IPS-NIHi11 (cell line): ENCODE data around the gene UPK3B.
"Not testable (repeated sequence)": the region's sequence is repeated elsewhere in the genome, so short reads cannot be mapped to it uniquely, and the experiment has no call there.

Experiments
- DNase-seq: peaks from one replicate; pipeline ENCODE4 v3.0.0; 2012; ENCODE audit warnings: mixed read lengths, low spot score

UPK3B gene

DNA sequence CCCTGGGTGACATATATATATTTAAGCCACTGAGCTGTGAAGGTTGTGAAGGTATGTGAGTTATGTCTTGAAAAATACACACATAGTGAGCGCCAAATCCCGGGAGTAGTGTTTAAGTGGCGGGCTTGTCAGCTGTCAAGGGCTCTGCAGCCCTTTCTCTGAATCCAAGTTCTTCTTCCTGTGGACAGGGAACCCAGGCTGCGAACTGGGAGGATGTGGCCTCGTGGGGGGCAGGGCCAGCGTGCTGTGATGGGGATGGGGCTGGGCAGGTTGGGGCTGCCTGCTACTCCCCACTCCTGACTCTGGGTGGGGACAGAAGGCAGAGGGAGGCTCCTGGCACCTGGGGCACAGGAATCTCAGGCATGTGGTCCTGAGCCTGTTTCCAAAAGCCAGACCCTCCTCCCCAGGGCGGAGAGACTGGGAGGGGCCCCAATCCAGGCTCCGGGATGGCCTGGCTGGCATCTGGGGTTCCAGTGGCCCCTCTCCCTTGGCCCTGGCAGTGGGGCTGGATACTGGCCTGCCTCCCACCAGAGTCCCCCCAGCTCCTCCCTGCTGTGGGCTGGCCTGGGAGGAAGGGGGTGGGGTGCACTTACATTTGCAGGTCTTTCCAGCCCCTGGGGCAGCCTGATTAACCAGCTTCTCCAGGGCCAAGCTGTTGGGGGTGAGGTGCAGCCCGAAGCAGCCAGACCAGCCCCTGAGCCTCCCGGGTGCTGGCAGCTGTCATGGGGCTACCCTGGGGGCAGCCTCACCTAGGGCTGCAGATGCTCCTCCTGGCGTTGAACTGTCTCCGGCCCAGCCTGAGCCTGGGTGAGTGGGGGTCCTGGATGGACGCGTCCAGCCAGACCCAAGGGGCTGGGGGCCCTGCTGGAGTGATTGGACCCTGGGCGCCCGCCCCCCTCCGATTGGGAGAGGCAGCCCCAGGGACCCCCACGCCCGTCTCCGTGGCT, at the start of gene UPK3B:
TSS of gene UPK3B (plus strand) at position 622 of the 947 bp plus-strand sequence. CDS start at position 723, 101 bp downstream.
- peak; percentile 81 for DNase-seq

- DNase-seq, result not testable (repeated sequence)
Observed at GRCh38 chr7:76460767-76461166, 49.6 kb upstream of the UPK3B start.

DNA sequence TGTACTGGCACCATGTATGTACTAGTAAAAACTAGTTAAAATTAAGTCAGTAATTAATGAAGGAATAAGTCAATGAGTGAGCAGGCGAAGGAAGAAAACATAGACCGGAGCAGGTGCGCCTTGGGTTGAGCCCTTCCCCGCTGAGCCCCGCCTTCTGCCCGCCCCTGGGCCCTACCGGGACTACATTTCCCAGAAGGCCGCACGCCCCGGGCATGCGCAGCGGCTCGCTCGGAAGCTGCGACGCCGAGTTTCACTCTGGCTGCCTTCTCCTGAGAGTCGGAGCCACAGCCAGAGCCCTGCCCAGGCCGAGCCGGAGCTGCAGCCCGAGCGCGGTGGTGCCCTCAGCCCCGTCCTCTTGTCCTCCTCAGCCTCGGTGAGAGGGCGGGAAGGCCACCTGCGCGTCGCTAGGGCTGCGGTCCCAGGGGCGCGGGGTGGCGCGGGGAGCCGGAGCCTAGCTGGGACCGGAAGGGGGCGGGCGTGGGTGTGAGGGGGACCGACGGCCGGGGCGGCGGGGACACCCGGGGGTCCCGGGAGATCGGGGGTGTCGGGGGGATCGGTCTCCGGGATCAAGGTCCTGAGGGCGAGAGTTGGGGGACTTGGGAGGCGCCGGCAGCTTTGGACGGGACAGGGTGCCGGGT, 48.8 kb upstream of the UPK3B start, which contains the start of gene DTX2:
TSS of gene DTX2 (plus strand) at position 246 of the 638 bp plus-strand sequence. CDS start 18,801 bp downstream, outside the sequence.
- DNase-seq, result not testable (repeated sequence)

DNA sequence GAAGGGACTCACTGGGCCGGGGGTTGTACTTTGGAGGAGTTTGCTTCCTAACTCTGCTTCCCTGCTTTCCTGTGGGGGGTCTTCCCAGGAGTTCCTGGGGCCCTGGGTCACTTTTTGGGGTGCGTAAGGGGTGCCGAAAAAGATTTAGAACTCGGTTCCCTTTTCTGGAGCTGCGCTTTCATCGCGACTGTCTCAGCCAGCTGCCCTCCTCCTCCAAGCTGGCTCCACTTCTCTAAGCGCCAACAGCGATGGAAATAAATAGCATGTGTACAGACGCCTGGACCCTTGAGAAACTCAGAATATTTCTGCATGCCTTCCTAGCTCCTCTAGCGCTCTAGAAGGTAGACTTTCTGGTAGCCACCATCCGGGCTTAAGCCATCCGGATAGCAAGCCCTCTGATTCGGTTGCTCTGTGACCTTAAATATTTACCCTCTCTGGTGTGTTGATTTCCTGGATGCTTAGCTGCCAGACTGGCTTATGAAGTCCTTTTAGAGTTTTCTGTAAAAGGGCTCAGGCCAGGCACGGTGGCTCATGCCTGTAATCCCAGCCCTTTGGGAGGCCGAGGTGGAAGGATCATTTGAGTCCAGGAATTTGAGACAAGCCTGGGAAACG, 48.0 kb upstream of the UPK3B start:
- not testable (repeated sequence) for DNase-seq

DNA sequence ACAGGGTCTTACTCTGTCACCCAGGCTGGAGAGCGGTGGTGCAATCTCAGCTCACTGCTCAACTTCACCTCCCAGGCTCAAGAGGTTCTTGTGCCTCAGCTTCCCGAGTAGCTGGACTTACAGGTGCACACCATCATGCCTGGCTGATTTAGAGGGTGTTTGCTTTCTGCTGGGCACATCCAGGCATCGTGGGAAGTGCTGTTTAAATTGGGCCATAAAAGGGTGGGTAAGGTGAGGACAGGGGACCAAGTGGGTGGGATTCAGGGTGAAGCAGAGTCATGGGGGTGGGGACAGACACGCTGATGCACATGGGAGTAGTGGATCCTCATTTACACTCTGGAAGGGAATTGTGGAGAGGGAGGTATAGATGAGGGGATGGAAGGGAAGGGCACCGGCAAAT, 45.4 kb upstream of the UPK3B start:
- DNase-seq, result not testable (repeated sequence)

DNA sequence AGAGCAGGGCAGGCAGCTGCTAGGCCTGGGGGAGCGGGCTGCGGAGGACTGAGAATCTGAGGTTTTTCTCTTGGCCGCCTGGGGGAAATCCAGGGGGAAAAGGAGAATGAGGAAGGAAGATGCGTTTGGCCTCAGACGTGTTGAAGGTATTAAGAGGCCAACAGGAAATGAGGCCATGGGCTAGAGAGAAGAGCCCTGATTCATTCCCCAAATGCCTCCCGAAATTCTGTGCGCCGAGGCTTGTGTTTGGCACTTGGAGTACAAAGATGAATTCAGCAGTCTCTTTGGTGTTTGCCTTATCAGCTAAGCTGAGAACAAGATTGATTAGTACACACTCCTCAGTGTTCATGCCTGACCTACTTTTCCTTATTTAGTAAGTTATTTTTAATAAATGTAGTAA, 44.4 kb upstream of the UPK3B start:
- DNase-seq, result not testable (repeated sequence)

DNA sequence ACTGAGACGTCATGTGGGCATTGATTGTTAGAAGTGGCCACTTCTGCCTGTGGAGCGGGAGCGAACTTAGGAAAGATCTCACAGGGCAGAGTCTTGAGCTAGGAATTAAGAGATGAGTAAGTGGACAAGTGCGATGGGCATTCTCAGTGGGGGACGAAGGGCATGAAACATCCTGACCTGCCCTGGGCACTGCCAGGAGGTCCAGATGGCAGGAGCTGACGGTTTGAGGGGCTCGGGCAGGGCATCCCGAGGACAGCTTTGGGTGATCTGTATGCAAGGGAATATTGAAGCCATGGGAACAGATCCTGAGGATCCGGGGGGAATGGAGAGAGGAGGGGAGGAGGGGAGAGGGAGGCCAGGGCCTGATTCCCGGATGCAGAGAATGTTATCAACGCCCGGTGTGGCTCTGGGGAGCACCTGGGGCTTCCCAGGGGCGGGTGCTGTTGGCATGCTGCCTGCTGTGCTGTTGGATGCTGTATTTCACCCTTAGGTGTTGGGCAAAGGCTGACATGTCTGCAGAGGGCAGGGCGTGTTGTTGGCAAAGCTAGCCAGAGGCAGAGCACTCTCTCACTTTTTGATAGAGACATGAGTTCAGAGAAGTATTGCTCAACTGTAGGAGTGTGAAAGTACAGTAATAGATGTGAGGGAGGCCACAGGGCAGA, 42.5 kb upstream of the UPK3B start:
- not testable (repeated sequence) for DNase-seq

DNA sequence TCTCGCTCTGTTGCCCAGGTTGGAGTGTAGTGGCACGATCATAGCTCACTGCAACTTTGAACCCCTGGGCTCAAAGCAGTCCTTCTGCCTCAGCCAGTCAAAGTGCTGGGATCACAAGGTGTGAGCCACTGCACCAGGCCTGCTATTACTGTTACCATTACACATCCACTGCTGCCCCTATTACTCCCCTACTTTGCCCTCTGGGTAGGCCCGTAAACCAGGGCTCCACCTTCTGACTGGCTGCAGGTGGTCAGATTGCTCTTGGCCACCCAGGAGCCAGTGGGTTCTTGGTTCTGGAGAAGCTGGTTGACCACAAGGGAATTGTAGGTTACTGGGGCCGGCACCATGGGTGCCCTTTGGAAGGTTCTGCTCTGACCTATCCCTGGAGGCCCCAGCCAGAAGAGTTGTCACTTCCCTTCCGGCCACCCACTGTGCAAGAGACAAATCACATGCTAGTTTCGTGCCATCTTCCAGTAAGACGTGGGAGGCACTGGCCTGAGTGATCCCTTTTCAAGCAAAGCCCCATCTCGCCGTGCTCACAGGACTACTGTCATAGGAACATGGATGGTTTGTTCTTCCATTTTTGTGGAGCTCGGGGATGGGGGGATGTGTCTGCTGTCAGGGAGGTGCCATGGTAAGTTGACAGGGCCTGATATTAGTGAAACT, 38.7 kb upstream of the UPK3B start:
- DNase-seq, result not testable (repeated sequence)

- not testable (repeated sequence) for DNase-seq
Observed at GRCh38 chr7:76473097-76473496, 37.3 kb upstream of the UPK3B start.

DNA sequence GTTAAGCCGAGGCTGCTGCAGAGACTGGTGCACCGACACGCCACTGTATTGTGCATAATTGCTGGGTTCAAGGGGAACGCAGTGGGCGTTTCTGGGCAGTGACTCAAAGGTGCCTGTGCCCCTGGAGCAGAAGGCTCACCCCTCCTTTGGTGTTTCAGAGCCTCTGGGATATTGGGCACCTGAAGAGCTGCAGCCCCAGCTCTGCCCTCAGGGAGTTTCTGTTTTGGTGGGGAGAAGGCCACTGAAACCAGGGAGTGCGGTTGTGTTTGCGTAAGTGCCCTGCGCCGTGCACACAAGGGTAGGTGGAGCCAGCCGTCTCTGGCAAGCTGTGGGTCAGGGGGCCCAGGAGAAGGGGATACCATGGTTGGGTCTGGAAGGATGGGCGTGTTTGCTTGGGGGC, 34.1 kb upstream of the UPK3B start:
- not testable (repeated sequence) for DNase-seq

DNA sequence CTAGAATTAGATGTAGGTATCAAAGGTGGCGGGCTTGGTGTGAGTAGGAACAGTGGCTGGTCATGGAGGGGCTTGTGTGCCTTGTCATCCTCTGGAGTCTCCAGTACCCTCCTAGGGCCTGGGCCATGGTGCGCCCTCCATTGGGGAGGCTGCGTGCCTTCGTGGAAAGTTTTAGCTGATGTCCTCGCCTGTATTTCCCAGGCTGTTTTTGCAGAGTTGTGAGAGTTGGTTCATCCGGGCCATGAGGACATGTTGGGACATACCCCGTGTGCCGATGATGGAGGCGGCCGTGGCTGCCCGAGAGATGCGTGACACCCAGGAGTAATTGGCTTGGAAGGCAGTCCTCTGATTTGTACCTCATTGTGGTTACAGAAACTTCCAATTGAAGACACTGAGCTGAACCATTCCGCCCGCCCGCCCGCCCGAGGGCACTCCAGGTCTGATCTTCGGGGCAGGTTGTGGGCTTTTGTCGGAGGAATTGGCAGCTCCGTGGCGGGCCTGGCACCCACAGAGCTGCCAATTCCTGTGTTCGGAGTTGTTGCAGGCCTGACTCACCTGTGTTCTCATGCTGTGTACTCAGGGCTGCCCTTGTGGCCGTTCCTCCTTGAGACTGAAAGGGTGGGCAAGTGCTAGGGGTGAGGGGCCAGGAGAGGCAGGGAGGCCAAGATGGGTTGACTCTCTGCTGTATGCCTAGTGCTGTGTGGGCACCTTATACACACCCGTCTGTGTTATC, 33.4 kb upstream of the UPK3B start:
- not testable (repeated sequence) for DNase-seq

DNA sequence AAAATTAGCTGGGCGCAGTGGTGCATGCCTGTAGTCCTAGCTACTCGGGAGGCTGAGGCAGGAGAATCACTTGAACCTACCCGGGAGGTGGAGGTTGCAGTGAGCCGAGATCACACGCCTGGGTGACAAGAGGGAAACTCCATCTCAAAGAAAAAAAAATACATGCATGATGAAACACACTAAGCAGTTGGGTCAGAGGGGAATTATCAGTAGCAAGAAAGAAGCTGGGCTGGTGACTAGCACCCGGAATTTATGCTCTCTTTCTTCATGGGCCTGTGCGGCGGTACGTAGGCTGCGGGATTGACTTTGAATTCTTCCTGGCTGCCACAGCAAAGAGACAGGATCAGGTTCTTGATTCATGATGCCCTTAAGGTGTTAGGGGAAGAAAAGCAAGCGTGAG, 30.7 kb upstream of the UPK3B start:
- not testable (repeated sequence) for DNase-seq

GRCh38 chr7:76480403-76481253, 29.7 kb upstream of the UPK3B start:
- DNase-seq, result not testable (repeated sequence)

DNA sequence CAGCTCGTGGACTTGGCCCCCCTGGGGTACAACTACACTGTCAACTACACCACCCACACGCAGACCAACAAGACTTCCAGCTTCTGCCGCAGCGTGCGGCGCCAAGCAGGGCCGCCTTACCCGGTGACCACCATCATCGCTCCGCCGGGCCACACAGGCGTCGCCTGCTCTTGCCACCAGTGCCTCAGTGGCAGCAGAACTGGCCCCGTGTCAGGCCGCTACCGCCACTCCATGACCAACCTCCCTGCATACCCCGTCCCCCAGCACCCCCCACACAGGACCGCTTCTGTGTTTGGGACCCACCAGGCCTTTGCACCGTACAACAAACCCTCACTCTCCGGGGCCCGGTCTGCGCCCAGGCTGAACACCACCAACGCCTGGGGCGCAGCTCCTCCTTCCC, 27.7 kb upstream of the UPK3B start:
- not testable (repeated sequence) for DNase-seq

GRCh38 chr7:76483081-76483480, 27.3 kb upstream of the UPK3B start:
- not testable (repeated sequence) for DNase-seq

- not testable (repeated sequence) for DNase-seq
Observed at GRCh38 chr7:76484456-76484855, 25.9 kb upstream of the UPK3B start.

DNA sequence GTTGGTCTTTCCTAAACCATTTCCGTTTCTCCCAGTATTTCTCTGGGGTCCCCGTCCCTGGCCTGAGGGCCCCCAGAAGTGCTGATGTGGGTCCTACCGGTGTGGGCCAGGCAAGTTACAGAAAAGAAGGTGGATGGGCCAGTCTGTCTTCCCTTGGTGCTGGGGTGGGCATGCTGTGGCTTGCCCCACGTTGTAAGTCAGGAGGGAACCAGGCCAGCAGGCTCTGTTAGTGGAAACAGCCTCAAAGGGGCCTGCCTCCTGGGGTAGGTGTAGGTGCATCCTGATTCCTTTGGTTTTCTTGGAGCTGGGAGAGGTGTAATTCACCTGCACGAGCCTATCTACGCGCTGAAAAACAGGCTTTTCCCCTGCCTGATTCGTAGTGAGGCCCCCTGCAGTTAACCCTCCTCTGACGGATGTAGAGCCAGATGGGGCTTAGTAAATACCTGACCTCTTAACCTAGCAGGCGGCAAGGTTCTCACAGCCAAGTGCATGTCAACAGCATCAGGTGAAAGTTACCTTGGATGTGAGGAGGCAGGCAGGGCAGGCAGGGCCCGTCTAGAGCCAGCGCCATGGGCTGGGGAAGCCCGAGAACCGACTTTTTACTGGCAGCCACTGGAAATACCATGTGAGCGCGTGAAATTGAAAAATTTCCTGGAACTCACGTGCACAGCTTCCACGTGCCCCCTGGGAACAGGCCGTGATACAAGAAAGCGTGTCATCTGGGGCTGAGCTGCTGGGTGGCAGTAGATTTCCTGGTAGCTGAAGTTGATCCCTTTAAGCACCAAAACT, 24.3 kb upstream of the UPK3B start:
- not testable (repeated sequence) for DNase-seq

- not testable (repeated sequence) for DNase-seq
Observed at GRCh38 chr7:76486618-76487017, 23.7 kb upstream of the UPK3B start.

- not testable (repeated sequence) for DNase-seq
Observed at GRCh38 chr7:76487969-76488368, 22.4 kb upstream of the UPK3B start.
